GM23248 (cell line): ENCODE measurements around the gene NKAIN2. TPM values are rescaled to one million over a fixed set of nuclear protein-coding genes. Genes with fewer than 3 reads are reported as not detected.

ENCODE experiments used
- DNase-seq: peaks from one replicate; pipeline ENCODE4 v3.0.0-alpha.2; 2015
- H2AFZ ChIP-seq: fragments of 200-600 bp; sonication (generic); 2 replicates; pipeline ENCODE4 v1.6.1; 2016; ENCODE audit warnings: antibody characterized with exemption
- H3F3A ChIP-seq: fragments of 200-600 bp; sonication (generic); 2 replicates; pipeline ENCODE4 v1.6.1; 2016; ENCODE audit warnings: mild to moderate bottlenecking, antibody characterized with exemption, mixed run types; ENCODE audit not compliant: insufficient read depth
- H3K27ac ChIP-seq: fragments of 200-600 bp; sonication (generic); 2 replicates; pipeline ENCODE4 v1.5.1; 2016; ENCODE audit warnings: mild to moderate bottlenecking
- H3K27me3 ChIP-seq: fragments of 200-600 bp; sonication (generic); replicated peaks from 2 replicates; pipeline ENCODE4 v1.6.1; 2016; ENCODE audit warnings: mild to moderate bottlenecking; ENCODE audit not compliant: insufficient read depth
- H3K36me3 ChIP-seq: fragments of 200-600 bp; sonication (generic); 2 replicates; pipeline ENCODE4 v1.6.1; 2016; ENCODE audit warnings: low read depth, mild to moderate bottlenecking
- H3K4me1 ChIP-seq: fragments of 200-600 bp; sonication (generic); 2 replicates; pipeline ENCODE4 v1.6.1; 2016; ENCODE audit warnings: mild to moderate bottlenecking; ENCODE audit not compliant: insufficient read depth
- H3K4me2 ChIP-seq: fragments of 200-600 bp; sonication (generic); one replicate; pipeline ENCODE4 v1.6.1; 2016; ENCODE audit warnings: mild to moderate bottlenecking; ENCODE audit not compliant: unreplicated experiment
- H3K4me3 ChIP-seq: fragments of 200-600 bp; sonication (generic); 2 replicates; pipeline ENCODE4 v1.5.1; 2016; ENCODE audit warnings: mild to moderate bottlenecking
- H3K79me2 ChIP-seq: fragments of 200-600 bp; sonication (generic); 2 replicates; pipeline ENCODE4 v1.6.1; 2016; ENCODE audit warnings: mild to moderate bottlenecking; ENCODE audit not compliant: insufficient read depth
- H3K9ac ChIP-seq: fragments of 200-600 bp; sonication (generic); 2 replicates; pipeline ENCODE4 v1.6.1; 2016; ENCODE audit warnings: mild to moderate bottlenecking
- H3K9me2 ChIP-seq: fragments of 200-600 bp; sonication (generic); 2 replicates; pipeline ENCODE4 v1.6.1; 2016; ENCODE audit warnings: mixed run types, mild to moderate bottlenecking, moderate library complexity; ENCODE audit not compliant: insufficient read depth
- H3K9me3 ChIP-seq: fragments of 200-600 bp; sonication (generic); one replicate; pipeline ENCODE4 v1.6.1; 2017; ENCODE audit warnings: low read depth
- H4K20me1 ChIP-seq: fragments of 200-600 bp; sonication (generic); 2 replicates; pipeline ENCODE4 v1.6.0; 2016; ENCODE audit not compliant: insufficient read depth
- EZH2 ChIP-seq: fragments of 200-600 bp; sonication (generic); IDR thresholded peaks from 2 replicates; pipeline ENCODE4 v1.6.1; 2018; ENCODE audit warnings: antibody characterized with exemption, mild to moderate bottlenecking; ENCODE audit not compliant: insufficient read depth, poor library complexity, severe bottlenecking
- EZH2phosphoT487 ChIP-seq: fragments of 200-600 bp; sonication (generic); IDR thresholded peaks from 2 replicates; pipeline ENCODE4 v1.6.1; 2018; ENCODE audit warnings: antibody characterized with exemption, moderate library complexity, mild to moderate bottlenecking, low read depth; ENCODE audit not compliant: insufficient read depth
- WGBS, 2 experiments: methylation state at CpG; one replicate each; pipeline ENCODE4 v1.1.6; 2015 to 2017; ENCODE audit warnings: low lambda C conversion rate in 2 of 2, low coverage in 1 of 2; ENCODE audit errors: missing lambda C conversion rate in 2 of 2; 5-methylcytosine and 5-hydroxymethylcytosine counted together
- in situ Hi-C: fragments of 300-500 bp; cut with MboI; formaldehyde crosslinking; loops from 2 replicates; pipeline ENCODE4 v1.15.0; 2020
- polyA plus RNA-seq: library from polyadenylated mRNA; unstranded; fragments of >200 nt; fragmentation: Nextera tagmentation; extraction: Ambion mirVana; gene quantifications from 2 replicates; pipeline ENCODE4 v1.2.1, GENCODE V29; 2016
- total RNA-seq: library from RNA; depleted of rRNA; stranded (reverse); fragments of >200 nt; shearing (Covaris generic); gene quantifications from 2 replicates; pipeline ENCODE4 v1.2.3, GENCODE V29; 2014

NKAIN2 gene
- total and polyA plus RNA-seq, 2 experiments from 2014 or later = not detected

GRCh38 chr6:124495665-124496190 lies 692.1 kb downstream of the NKAIN2 start:
- in situ Hi-C loops = no loop called here
- TF ChIP-seq EZH2 (no peak), EZH2phosphoT487 (no peak)
- WGBS, 2 experiments = 8 to 13% methylated on average over 2 of the region's 2 CpGs

GRCh38 chr6:124496334-124496733 lies 692.7 kb downstream of the NKAIN2 start:
- no peak overlapping the region for H3K4me2 ChIP-seq
- no peak for DNase-seq
- H3K9me2 ChIP-seq = no peaks in the 10 kb centered on the region
- no peak overlapping the region for H3K9ac ChIP-seq
- no peaks in the 10 kb centered on the region for H3K27me3 ChIP-seq
- no peak overlapping the region for H3K27ac ChIP-seq
- no peaks in the 10 kb centered on the region for H3K4me1 ChIP-seq
- no peaks in the 10 kb centered on the region for H3K79me2 ChIP-seq
- no peaks in the 10 kb centered on the region for H4K20me1 ChIP-seq
- no peak for TF ChIP-seq EZH2
- no peak for TF ChIP-seq EZH2phosphoT487
- no peak overlapping the region for H3K4me3 ChIP-seq
- no peak overlapping the region for H2AFZ ChIP-seq
- WGBS, 2 experiments = 29 to 45% methylated on average over 1 of the region's 1 CpG
- H3K9me3 ChIP-seq = no peaks in the 10 kb centered on the region
- no peaks in the 10 kb centered on the region for H3K36me3 ChIP-seq
- H3F3A ChIP-seq = no peaks in the 10 kb centered on the region
- in situ Hi-C loops = no loop called here

More at GRCh38 chr6:124495665-124496190, 692.1 kb downstream of the NKAIN2 start:
- no peak overlapping the region for H3K4me3 ChIP-seq
- no peaks in the 10 kb centered on the region for H3K27me3 ChIP-seq
- H3F3A ChIP-seq = no peaks in the 10 kb centered on the region
- no peak overlapping the region for H3K27ac ChIP-seq
- no peaks in the 10 kb centered on the region for H3K9me2 ChIP-seq
- DNase-seq = no peak
- H2AFZ ChIP-seq = no peak overlapping the region
- no peaks in the 10 kb centered on the region for H3K9me3 ChIP-seq
- H3K4me2 ChIP-seq = no peak overlapping the region
- no peaks in the 10 kb centered on the region for H4K20me1 ChIP-seq
- H3K9ac ChIP-seq = no peak overlapping the region
- H3K79me2 ChIP-seq = no peaks in the 10 kb centered on the region
- no peaks in the 10 kb centered on the region for H3K4me1 ChIP-seq
- no peaks in the 10 kb centered on the region for H3K36me3 ChIP-seq

GRCh38 chr6:124512431-124512830 lies 708.8 kb downstream of the NKAIN2 start:
- TF ChIP-seq EZH2 (no peak), EZH2phosphoT487 (no peak)
- Histone ChIP-seq H3K4me2 (no peak overlapping the region), H3K27me3 (no peaks in the 10 kb centered on the region), H3K9ac (no peak overlapping the region), H3F3A (no peaks in the 10 kb centered on the region), H3K27ac (no peak overlapping the region), H3K79me2 (no peaks in the 10 kb centered on the region), H3K36me3 (no peaks in the 10 kb centered on the region), H3K4me3 (no peak overlapping the region), H2AFZ (no peak overlapping the region), H3K9me3 (peaks cover 11% of the 10 kb centered on the region), H3K9me2 (no peaks in the 10 kb centered on the region), H3K4me1 (no peaks in the 10 kb centered on the region), H4K20me1 (no peaks in the 10 kb centered on the region)
- WGBS, 2 experiments = 0 to 3% methylated on average over 2 of the region's 2 CpGs
- in situ Hi-C loops = no loop called here
- DNase-seq = no peak

GRCh38 chr6:124517339-124517738 lies 713.7 kb downstream of the NKAIN2 start:
- no peaks in the 10 kb centered on the region for H3K79me2 ChIP-seq
- no peak for DNase-seq
- H3K36me3 ChIP-seq = no peaks in the 10 kb centered on the region
- H3K9ac ChIP-seq = no peak overlapping the region
- in situ Hi-C loops = no loop called here
- TF ChIP-seq EZH2 (no peak), EZH2phosphoT487 (no peak)
- no peak overlapping the region for H2AFZ ChIP-seq
- H3K27me3 ChIP-seq = no peaks in the 10 kb centered on the region
- no peak overlapping the region for H3K27ac ChIP-seq
- H4K20me1 ChIP-seq = no peaks in the 10 kb centered on the region
- no peaks in the 10 kb centered on the region for H3K9me2 ChIP-seq
- H3K4me3 ChIP-seq = no peak overlapping the region
- H3K9me3 ChIP-seq = peaks cover 3% of the 10 kb centered on the region
- no peaks in the 10 kb centered on the region for H3F3A ChIP-seq
- no peaks in the 10 kb centered on the region for H3K4me1 ChIP-seq
- WGBS, 2 experiments = 9 to 15% methylated on average over 2 of the region's 2 CpGs
- no peak overlapping the region for H3K4me2 ChIP-seq

- Histone ChIP-seq H3K36me3 (no peaks in the 10 kb centered on the region), H3K9me3 (peaks cover 3% of the 10 kb centered on the region), H3K4me3 (no peak overlapping the region), H2AFZ (no peak overlapping the region), H3K27me3 (no peaks in the 10 kb centered on the region), H3K27ac (no peak overlapping the region), H3K4me2 (no peak overlapping the region), H3K79me2 (no peaks in the 10 kb centered on the region), H4K20me1 (no peaks in the 10 kb centered on the region), H3K4me1 (no peaks in the 10 kb centered on the region), H3K9ac (no peak overlapping the region), H3K9me2 (no peaks in the 10 kb centered on the region), H3F3A (no peaks in the 10 kb centered on the region)
- 14 to 20% methylated on average over 4 of the region's 4 CpGs for WGBS, 2 experiments
- no peak for DNase-seq
- no peak for TF ChIP-seq EZH2phosphoT487
- TF ChIP-seq EZH2 = no peak
- in situ Hi-C loops = no loop called here
Observed at GRCh38 chr6:124520514-124520913, 716.8 kb downstream of the NKAIN2 start.
